GM21423 (cell line): ENCODE results near the gene BICDL2.
A peak's percentile ranks its signal among the peaks of the same experiment; 100 is the strongest.

Experiments used
- ATAC-seq: cut with Tn5 transposase; IDR thresholded peaks from one replicate; pipeline ENCODE4 v1.9.1; 2021; ENCODE audit warnings: mild to moderate bottlenecking, moderate library complexity; ENCODE audit not compliant: unreplicated experiment

BICDL2 gene

DNA sequence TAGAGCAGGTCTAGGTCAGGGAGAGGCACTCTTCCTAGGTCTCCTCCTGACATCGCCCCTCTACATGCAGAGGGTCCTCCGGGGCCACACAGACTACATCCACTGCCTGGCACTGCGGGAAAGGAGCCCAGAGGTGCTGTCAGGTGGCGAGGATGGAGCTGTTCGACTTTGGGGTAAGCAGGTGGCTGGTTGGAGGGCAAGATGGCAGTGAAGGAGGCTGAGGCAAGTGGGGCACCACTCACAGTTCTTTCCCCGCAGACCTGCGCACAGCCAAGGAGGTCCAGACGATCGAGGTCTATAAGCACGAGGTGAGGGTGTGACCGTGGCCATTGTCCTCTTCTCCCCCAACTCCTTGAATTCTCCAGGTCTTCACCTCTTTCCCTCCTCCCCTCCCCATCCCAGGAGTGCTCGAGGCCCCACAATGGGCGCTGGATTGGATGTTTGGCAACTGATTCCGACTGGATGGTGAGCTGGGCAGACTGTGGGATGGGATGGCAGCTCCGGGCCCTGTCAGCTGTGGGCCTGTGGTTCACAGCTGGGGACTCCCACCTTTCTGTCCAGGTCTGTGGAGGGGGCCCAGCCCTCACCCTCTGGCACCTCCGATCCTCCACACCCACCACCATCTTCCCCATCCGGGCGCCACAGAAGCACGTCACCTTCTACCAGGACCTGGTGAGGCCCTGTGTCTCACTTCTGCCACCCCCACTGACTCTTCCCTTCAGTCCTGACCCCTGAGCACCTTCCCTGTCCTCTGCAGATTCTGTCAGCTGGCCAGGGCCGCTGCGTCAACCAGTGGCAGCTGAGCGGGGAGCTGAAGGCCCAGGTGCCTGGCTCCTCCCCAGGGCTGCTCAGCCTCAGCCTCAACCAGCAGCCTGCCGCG lies 9.9 kb downstream of the BICDL2 start:
- ATAC-seq: no peak

DNA sequence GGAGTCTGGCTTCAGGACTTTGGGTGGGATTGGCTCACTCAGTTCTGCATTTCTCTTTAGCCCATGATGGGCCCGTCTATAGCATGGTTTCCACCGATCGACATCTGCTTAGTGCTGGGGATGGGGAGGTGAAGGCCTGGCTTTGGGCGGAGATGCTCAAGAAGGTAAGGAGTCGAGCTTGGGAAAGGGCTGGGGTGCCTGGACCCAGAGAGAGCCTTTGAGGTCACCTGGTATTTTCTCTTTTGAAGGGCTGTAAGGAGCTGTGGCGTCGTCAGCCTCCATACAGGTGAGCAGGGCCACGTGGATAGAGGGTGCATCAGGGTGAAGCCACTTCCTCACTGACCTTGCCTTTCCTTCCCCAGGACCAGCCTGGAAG lies 10.8 kb downstream of the BICDL2 start:
- ATAC-seq: no peak

DNA sequence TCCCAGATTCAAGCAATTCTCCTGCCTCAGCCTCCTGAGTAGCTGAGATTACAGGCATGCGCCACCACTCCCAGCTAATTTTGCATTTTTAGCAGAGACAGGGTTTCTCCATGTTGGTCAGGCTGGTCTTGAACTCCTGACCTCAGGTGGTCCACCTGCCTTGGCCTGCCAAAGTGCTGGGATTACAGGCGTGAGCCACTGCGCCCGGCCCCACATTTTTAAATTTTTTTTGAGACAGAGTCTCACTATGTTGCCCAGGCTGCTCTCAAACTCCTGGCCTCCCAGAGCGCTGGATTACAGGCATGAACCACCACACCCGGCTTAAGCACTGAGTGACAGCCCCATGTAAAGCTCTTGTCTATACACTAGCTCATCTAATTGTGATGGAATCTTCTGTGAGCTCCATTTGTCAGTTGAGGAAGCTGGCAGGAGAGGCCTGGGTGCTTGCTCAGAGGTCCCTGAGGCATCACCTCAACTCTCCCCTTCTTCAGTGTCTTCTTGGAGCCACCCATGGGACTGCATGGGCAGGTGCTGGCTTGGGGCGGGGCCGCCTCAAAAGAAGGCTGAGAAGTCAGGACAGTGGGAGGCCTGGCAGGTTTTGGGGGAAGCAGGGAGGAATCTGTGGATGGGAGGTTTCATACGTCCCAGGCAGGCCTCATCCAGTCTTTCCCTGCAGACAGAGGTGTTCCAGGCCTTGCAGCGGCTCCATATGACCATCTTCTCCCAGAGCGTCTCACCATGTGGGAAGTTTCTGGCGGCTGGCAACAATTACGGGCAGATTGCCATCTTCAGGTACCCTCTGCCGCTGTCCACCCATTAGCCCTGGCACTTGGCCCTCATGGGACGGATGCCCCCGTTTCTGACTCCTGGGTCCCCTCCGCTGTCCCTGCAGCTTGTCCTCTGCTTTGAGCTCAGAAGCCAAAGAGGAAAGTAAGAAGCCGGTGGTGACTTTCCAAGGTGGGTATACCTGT lies 11.4 kb downstream of the BICDL2 start:
- no peak for ATAC-seq

DNA sequence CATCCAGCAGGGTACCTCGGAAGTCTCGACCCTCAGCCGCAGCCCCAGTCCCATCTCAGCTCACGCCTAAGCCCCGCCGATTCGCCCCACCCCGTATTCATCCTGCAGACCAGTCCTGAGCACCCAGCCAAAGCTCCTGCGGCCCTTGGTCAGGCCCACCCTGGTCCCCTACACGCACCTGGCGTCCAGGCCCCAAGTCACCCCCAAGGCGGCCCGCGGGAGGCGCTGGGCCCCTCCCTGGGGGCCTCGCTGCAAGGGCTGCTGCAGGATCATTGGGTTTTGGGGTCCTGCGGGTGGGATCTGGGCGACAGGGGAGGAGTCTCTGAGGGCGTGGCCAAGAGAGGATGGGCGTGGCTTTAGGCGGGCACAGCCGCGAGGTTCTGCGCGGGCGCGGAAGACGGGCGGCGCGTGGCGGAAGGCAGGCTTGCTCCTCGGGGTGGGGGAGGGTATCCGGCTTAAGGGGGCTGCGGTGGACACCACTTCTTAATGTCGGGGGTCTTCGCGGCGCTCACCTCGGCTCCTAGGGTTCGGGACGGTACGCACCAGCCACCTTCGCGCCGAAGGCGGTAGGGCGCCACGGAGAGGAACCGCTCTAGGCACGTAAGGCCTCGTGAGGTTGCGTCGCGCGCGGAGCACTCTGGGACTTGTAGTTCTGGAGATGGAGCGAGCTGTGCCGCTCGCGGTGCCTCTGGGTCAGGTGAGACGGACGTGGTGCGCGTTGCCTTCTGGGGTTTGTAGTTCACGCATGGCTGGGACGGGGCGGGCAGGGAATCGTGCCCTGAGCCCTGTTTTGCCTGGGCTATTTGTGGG lies 12.9 kb downstream of the BICDL2 start, which contains the start of the genes HCFC1R1 and THOC6:
HCFC1R1 (minus strand) TSS at position 274 of the 810 bp plus-strand sequence; CDS start at position 273, 1 bp downstream.
THOC6 (plus strand) TSS at position 367 of the 810 bp plus-strand sequence; CDS start at position 659, 292 bp downstream.
- peak; percentile 62 for ATAC-seq

DNA sequence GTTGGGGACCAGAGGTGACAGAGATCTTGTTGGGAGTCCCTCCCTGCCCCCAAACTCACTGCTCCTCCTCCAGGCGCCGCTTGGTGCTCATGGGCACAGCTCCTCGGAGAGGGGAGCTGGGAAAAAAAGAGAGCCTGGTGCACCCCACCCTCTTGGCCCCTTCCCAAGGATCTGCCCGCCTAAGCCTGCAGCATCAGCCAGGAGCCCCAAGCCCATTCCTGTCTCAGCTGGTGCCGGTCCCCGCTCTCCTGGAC lies 13.4 kb downstream of the BICDL2 start:
- ATAC-seq: no peak

DNA sequence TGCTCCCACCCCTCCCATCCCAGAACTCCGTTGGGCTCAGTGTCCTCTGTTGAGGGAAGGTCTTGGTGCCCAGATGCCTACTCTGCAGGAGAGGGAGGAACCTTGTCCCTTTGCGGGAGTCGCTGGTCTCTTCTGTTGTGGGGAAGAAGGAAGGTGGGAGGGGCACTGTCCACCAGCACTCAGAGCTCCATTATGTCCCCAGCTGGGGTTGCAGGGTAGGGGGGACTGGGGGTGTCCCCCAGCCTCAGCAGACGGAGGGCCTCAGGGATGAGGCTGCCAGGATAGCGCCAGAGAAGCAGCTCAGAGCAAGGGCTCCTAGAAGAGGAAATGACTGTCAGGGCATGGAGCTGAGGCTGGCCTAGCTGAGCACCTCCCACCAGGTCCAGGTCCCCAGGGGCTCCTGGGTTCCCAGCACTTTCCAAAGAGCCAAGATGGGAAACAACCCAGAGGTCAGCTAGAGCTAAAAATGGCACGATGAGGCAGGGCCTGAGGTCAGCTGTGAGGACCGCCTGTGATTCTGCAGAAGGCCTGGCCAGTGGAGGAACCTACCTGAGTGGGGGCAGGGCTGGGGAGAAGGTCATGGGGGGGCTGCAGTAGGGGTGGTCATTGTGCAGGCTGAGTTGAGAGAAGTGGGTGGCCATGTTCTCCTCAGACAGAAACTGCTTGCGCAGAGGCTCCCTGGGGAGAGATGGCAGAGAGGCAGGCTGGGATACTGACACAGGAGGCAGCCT lies 13.9 kb downstream of the BICDL2 start:
- ATAC-seq: no peak

DNA sequence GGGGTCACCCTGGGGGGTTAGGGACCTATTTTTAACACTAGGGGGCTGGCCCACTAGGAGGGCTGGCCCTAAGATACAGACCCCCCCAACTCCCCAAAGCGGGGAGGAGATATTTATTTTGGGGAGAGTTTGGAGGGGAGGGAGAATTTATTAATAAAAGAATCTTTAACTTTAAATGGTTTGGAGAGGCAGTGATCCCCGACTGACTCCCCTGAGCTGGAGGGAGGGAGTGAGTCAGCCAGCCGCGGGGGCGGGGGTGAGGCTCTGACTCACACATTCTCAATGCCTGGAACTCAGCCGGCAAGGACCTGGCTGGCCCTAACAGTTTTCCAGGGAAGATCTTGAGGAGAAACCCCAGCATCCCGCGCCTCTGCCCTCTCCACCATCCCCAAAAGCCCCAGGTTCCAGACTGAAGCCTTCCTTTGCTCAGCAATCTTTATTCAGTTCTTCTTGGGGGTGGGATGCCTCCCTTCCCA lies 14.5 kb downstream of the BICDL2 start:
- no peak for ATAC-seq

DNA sequence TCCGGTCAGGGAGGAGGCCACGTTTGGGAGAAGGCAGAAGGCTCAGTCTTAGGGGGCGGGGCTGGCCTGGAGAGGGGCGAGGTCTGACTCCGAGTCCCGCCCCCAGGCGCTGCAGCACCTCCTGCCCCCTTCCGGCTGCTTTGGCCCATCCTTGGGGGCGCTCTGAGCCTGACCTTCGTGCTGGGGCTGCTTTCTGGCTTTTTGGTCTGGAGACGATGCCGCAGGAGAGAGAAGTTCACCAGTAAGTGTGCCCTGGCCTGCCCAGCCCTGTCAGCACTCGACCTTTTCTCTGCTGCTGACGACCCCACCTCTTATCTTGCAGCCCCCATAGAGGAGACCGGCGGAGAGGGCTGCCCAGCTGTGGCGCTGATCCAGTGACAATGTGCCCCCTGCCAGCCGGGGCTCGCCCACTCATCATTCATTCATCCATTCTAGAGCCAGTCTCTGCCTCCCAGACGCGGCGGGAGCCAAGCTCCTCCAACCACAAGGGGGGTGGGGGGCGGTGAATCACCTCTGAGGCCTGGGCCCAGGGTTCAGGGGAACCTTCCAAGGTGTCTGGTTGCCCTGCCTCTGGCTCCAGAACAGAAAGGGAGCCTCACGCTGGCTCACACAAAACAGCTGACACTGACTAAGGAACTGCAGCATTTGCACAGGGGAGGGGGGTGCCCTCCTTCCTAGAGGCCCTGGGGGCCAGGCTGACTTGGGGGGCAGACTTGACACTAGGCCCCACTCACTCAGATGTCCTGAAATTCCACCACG lies 15.1 kb downstream of the BICDL2 start:
- ATAC-seq: peak; percentile 27

DNA sequence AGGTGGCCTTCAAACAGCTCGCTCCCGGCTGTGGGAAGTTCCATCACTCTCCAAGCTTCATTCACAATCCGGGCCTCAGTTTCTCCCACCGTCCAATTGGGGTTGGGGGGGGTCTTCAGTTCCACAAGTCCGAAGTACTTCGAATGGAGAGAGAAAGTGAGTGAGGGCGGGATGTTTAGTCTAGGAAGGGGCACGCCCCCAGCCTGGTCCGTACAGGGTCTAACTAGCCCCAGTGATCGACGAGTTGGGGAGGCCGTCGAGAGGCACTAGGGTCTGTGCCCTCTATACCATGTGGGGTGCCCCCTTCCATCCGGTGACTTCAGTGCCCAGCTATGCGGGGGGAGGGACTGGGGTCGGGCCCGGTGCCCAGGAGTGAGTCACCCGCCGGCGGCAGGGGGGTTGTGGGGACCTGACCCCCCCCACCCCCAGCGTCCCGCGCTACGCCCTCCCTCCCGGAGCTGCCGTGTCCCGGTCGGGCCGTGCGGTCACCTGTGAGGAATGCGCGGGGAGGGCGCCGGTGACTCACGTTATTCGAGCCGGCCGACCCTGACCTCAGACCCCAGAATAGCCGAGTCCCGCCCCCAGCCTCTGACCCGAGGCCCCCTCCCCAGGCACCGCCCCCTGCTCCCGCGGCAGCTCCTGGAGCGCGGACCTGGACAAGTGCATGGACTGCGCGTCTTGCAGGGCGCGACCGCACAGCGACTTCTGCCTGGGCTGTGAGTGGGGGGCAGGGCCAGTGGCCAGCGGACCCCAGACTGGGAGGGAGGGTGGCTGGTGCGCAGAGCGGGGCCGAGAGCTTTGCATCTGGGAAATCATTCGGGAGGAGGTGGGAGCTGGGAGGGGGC lies 15.9 kb downstream of the BICDL2 start:
- no peak for ATAC-seq

DNA sequence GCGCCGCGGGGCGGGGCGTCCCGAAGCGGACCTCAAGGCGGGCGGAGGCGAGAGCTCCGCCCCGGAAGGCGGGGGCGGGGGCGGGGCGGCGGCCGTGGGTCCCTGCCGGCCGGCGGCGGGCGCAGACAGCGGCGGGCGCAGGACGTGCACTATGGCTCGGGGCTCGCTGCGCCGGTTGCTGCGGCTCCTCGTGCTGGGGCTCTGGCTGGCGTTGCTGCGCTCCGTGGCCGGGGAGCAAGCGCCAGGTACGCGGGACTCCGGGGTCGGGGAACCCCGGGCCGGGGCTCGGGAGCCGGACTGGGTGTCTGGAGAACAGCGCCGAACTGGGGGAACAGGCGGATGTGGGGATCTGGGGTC lies 16.5 kb downstream of the BICDL2 start, which contains the start of gene TNFRSF12A:
TNFRSF12A (plus strand) TSS at position 122 of the 357 bp plus-strand sequence; CDS start at position 152, 30 bp downstream.
- ATAC-seq: no peak

DNA sequence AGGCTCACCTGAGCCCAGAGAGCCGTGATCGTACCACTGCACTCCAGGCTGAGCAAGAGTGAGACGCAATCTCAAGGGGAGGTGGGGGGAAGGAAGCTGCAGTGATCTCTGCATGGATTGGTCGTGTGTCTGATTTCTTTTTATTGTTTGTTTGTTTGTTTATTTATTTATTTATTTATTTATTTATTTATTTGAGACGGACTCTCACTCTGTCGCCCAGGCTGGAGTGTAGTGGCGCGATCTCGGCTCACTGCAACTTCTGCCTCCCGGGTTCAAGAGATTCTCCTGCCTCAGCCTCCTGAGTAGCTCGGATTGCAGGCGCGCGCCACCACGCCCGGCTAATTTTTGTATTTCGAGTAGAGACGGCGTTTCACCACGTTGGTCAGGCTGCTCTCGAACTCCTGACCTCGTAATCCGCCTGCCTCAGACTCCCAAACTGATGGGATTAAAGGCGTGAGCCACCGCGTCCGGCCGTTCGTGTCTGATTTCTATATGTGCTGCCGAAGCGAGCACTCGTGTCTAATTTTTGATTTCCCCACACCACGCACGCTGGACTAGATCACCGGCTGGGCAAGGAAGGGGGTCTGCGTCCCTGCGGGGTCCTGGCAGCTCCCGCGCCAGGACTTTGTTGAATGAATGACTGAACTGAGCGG lies 17.0 kb downstream of the BICDL2 start:
- ATAC-seq: no peak

DNA sequence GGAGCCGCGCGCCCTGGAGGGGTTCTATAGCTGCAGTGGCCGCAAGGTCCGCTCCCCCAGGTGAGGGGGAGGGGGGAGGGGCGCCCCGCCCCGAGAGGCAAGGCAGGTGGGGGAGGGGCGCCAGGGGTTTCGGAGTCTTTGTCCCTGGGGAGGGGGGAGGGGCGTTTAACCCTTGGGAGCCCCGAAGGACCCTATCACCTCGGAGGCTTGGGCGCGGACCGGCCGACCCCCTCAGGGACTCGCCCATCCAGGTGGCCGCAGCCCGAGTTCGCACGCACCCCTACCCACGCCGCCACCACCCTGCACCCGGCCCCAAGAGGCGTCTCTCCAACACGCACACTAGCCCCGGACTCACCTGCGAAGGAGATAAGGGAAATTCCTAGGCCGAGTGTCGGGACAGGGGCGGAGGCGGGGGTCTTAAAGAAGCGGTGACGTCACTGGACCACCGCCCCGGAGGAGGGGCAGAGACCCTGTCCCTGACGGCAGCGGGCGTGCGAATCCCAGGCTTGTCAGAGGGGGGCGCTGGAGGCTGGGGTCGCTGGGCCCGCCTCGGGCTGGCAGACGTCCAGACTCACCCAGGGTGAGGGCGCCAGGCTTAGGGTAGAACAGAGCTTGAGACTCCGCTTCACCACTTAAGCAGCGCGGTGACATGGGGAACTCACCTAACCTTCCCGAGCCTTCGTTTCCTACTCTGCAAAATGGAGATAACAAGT lies 18.8 kb downstream of the BICDL2 start, which contains the start of gene CLDN6:
CLDN6 (minus strand) TSS at position 390 of the 713 bp plus-strand sequence. CDS start 2,162 bp downstream, outside the sequence.
- ATAC-seq: no peak

DNA sequence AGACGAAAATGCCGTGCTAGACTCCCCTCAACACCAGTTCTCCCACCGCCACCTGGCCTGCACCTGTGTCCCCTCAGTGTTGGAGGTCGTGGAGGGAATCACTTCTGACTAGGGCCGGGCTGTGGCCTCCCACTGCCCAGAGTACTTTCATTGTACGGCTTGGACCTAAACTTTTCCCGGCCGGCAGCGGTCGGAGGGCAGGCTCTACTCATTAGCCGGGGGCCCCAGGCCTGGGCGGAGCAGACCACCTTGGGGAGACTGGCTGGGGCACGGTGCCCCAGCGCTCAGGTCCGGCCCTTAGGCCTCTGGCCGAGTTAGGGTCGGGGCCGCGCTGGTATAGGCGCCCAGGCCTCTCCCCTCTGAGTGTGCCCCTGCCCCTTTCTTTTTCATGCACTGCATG lies 19.4 kb downstream of the BICDL2 start:
- ATAC-seq: no peak

DNA sequence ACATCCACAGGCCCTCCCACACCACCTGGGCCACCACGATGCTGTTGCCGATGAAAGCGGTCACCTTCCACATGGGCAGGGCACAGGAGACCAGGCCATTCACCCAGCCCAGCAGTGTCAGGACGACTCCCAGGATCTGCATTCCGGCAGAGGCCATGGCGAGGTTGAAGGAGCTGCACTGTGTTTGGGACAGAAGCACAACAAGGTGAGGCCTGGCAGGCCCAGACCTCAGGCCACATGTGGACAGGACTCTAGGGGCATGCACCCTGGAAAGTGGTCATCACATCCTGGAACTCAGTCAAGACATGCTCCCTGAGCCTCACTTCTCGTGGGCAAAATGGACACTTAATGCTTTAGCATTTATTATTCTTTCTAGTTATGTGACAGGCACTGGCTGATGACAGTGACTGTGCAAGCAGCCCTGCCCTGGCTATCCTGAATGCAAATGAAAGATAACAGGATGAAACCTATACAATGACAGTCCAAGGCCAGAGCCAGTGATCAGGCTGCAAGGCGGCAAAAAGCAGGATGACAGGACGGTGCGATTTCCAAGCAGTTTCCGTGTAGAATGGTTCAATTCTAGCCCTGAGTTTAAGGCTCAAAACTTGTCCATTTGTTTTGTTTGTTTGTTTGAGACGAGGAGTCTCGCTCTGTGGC lies 20.8 kb downstream of the BICDL2 start:
- ATAC-seq: no peak

DNA sequence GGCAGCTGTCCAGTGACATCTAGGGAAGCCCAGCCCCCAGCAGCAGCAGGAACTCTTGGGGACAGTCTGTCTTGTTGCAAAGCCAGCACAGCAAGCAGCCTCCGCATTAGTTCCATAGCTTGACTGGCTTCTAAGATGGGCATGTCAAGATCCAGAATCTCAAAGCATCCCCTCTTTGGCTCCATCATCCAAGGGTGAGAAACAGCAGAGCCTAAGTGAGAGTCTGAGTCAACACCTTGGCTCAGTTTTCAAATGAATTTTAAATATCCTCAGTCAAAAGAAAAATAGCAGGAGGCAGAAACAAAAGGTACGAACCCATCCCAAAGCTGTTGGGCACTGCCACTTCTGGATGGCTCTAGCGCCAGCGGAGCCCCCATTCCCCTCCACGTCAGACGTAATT lies 21.8 kb downstream of the BICDL2 start:
- ATAC-seq: no peak

DNA sequence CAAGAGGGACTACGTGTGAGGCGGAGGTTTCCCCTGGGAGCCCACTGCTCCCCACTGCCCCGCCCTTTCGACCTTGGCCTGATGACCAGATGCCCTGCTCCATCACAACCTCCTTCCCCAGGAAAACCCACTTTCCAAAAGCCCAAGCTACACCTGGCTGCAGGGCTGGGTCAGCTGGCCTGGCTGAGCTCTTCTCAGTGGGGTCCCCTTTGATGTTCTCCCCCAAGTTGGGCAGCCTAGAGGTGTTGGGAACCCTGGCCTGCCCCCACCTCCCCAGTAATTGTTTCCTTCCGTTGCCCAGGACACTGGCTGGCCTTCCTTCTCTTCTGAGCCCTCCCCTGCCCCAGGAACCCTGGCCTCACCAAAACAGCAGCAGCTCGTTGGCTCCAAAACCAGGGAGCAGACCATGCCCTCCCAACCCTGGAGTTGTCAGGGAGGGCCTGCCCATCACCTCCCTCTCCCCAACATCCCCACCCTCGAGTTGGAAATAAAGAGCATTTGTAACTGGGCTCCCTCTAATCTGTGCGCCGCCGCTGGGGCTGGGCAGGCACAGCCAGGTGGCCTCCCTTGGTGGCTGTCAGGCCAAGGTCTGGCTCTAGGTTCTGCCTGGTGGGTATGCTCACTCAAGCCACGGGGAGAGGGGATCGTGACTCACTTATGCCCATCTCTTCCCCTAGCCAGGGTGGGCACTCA lies 22.6 kb downstream of the BICDL2 start:
- ATAC-seq: no peak
